Lung (tissue), 12 donors: ENCODE data around the gene TMEM150B. TPM values are rescaled to one million over a fixed set of nuclear protein-coding genes. Genes with fewer than 3 reads are reported as not detected.

Experiments
- ATAC-seq: fragments of 200-7000 bp; cut with Tn5 transposase; one replicate; pipeline ENCODE4 v1.9.1; 2020; ENCODE audit warnings: moderate number of reproducible peaks; ENCODE audit not compliant: insufficient read depth, low FRiP score
- DNase-seq, 3 donors: peaks; one replicate each; pipeline ENCODE4 v3.0.0-alpha.2; 2013 to 2017
- H3K27ac ChIP-seq, 2 donors: one replicate each; pipeline ENCODE4 v1.5.1; 2013; ENCODE audit warnings: mild to moderate bottlenecking in 2 of 2, moderate library complexity in 2 of 2, control low read depth in 1 of 2, inconsistent platforms in 1 of 2, low read depth in 1 of 2, low read length in 1 of 2
- H3K27me3 ChIP-seq, 3 donors: one replicate each; pipeline ENCODE4 v1.5.1; 2013; ENCODE audit warnings: low read length in 2 of 3; ENCODE audit not compliant: control insufficient read depth in 3 of 3, insufficient read depth in 3 of 3
- H3K36me3 ChIP-seq, 4 donors: one replicate each; pipeline ENCODE4 v1.5.1; 2013; ENCODE audit warnings: low read length in 4 of 4, mild to moderate bottlenecking in 1 of 4, moderate library complexity in 1 of 4; ENCODE audit not compliant: control insufficient read depth in 4 of 4, insufficient read depth in 4 of 4
- H3K4me1 ChIP-seq, 5 donors: one replicate each; pipeline ENCODE4 v1.5.1; 2013; ENCODE audit warnings: low read length in 5 of 5, mild to moderate bottlenecking in 2 of 5, moderate library complexity in 1 of 5; ENCODE audit not compliant: control insufficient read depth in 5 of 5, insufficient read depth in 5 of 5
- H3K4me3 ChIP-seq: one replicate; pipeline ENCODE4 v1.5.1; 2013; ENCODE audit warnings: mild to moderate bottlenecking, control low read depth, moderate library complexity
- H3K9ac ChIP-seq, 2 donors: one replicate each; pipeline ENCODE4 v1.5.1; 2013; ENCODE audit warnings: low read length in 2 of 2, control low read depth in 1 of 2; ENCODE audit not compliant: insufficient read depth in 1 of 2
- H3K9me3 ChIP-seq, 4 donors: one replicate each; pipeline ENCODE4 v1.5.1; 2013; ENCODE audit warnings: low read length in 3 of 4, mild to moderate bottlenecking in 1 of 4, moderate library complexity in 1 of 4; ENCODE audit not compliant: control insufficient read depth in 4 of 4, insufficient read depth in 3 of 4
- CTCF ChIP-seq: IDR thresholded peaks from 2 replicates; pipeline ENCODE4 v1.5.1; 2012; ENCODE audit warnings: mild to moderate bottlenecking; ENCODE audit errors: control extremely low read depth, extremely low read depth
- WGBS, 2 donors: extraction: QIAGEN DNeasy Blood & Tissue Kit; methylation state at CpG; one replicate each; pipeline ENCODE4 v1.1.7; 2013; 5-methylcytosine and 5-hydroxymethylcytosine counted together
- polyA plus RNA-seq, 2 donors: library from polyadenylated mRNA; stranded (reverse); fragments of 200-250 nt; gene quantifications; one replicate each; pipeline ENCODE4 v1.2.1, GENCODE V29; 2013
- total RNA-seq, 2 donors: library from RNA; depleted of rRNA in 1 of 2; stranded (reverse); fragments of >200 nt in 1 of 2; gene quantifications; one replicate each; pipeline ENCODE4 v1.2.1, GENCODE V29; 2014 to 2021
- donor health status: control.
- donor health status: control.
- donor health status: Bipolar disorder and iron deficiency.
- donor health status: healthy.
- donor health status: DM: yes; HTN: yes; CAD: no.

The TMEM150B gene
- total and polyA plus RNA-seq, 4 donors, result 2.3 to 23.0 (median 17.0) TPM

- H3K27me3 ChIP-seq, result peaks cover 4 to 43% (median 11%) of the 10 kb centered on the region in 3 donors
Measured at GRCh38 chr19:55372316-55373081, 47.4 kb upstream of the TMEM150B start.

GRCh38 chr19:55370305-55370988 lies 45.3 kb upstream of the TMEM150B start, which contains the start of gene IL11:
Gene IL11, minus strand, starts transcription at chr19:55370463. Its CDS starts 153 bp downstream, at chr19:55370310.
- H3K36me3 ChIP-seq, result no peaks in the 10 kb centered on the region
- ATAC-seq (no peak), DNase-seq (no peak)
- H3K27me3 ChIP-seq, result peaks cover 4 to 31% (median 11%) of the 10 kb centered on the region in 3 donors
- H3K9me3 ChIP-seq, result peaks cover 0 to 4% (median 0%) of the 10 kb centered on the region in 4 donors
- no peak within 1 kb of the TSS for H3K27ac ChIP-seq
- 7 to 12% methylated on average over 23 to 32 of the region's 32 CpGs for WGBS, 2 donors
- no peak within 1 kb of the TSS for H3K4me3 ChIP-seq
- no peak for TF ChIP-seq CTCF
- H3K9ac ChIP-seq, result no peak within 1 kb of the TSS
- peaks cover 0 to 21% (median 10%) of the 10 kb centered on the region in 5 donors for H3K4me1 ChIP-seq

More at GRCh38 chr19:55372316-55373081, 47.4 kb upstream of the TMEM150B start:
- Histone ChIP-seq H3K27ac (no peak overlapping the region), H3K4me1 (peaks cover 0 to 23% (median 12%) of the 10 kb centered on the region in 5 donors), H3K9me3 (peaks cover 0 to 4% (median 0%) of the 10 kb centered on the region in 4 donors), H3K36me3 (no peaks in the 10 kb centered on the region), H3K4me3 (no peak overlapping the region), H3K9ac (no peak overlapping the region)
- ATAC-seq, result no peak
- no peak for DNase-seq
- 35 to 36% methylated on average over 24 of the region's 24 CpGs for whole genome bisulfite sequencing, 2 donors
- no peak for TF ChIP-seq CTCF

- Histone ChIP-seq H3K27ac (no peak overlapping the region), H3K4me1 (peaks cover 0 to 21% (median 10%) of the 10 kb centered on the region in 5 donors), H3K9ac (no peak overlapping the region), H3K36me3 (no peaks in the 10 kb centered on the region), H3K9me3 (peaks cover 0 to 4% (median 0%) of the 10 kb centered on the region in 4 donors), H3K4me3 (no peak overlapping the region), H3K27me3 (peaks cover 4 to 31% (median 11%) of the 10 kb centered on the region in 3 donors)
- ATAC-seq, result no peak
- no peak for TF ChIP-seq CTCF
- peak in 1 of 3 donors; percentile 27 for DNase-seq
- WGBS, 2 donors, result 2 to 3% methylated on average over 32 to 59 of the region's 59 CpGs
Measured at GRCh38 chr19:55369653-55370304, 44.6 kb upstream of the TMEM150B start.
